RWPE2 (cell line): Measurements from ENCODE around the gene PGA5.
"Not testable (repeated sequence)": the region's sequence is repeated elsewhere in the genome, so short reads cannot be mapped to it uniquely, and the experiment has no call there.

Experiments used
- ATAC-seq: fragments of 200-7000 bp; cut with Tn5 transposase; 3 replicates; pipeline ENCODE4 v1.9.1; 2021; ENCODE audit warnings: low read depth
- DNase-seq: peaks from one replicate; pipeline ENCODE4 v3.0.0-alpha.2; 2020; ENCODE audit warnings: low spot score
- H3K27ac ChIP-seq: fragments of 450-650 bp; 2 replicates; pipeline ENCODE4 v1.5.1; 2017; ENCODE audit warnings: mild to moderate bottlenecking; ENCODE audit not compliant: poor library complexity, severe bottlenecking
- H3K27me3 ChIP-seq: fragments of 250-450 bp; sonication (Bioruptor Pico); 2 replicates; pipeline ENCODE4 v1.5.1; 2021; ENCODE audit warnings: mild to moderate bottlenecking, moderate library complexity; ENCODE audit not compliant: insufficient read depth, poor library complexity, severe bottlenecking
- H3K36me3 ChIP-seq: fragments of 250-450 bp; sonication (Bioruptor Pico); 2 replicates; pipeline ENCODE4 v1.5.1; 2020; ENCODE audit warnings: low read depth, mild to moderate bottlenecking, moderate library complexity
- H3K4me1 ChIP-seq: fragments of 250-450 bp; sonication (Bioruptor Pico); 2 replicates; pipeline ENCODE4 v1.5.1; 2021; ENCODE audit warnings: mild to moderate bottlenecking, moderate library complexity; ENCODE audit not compliant: insufficient read depth, poor library complexity, severe bottlenecking
- H3K4me3 ChIP-seq: fragments of 250-450 bp; sonication (Bioruptor Pico); 2 replicates; pipeline ENCODE4 v1.5.1; 2021; ENCODE audit warnings: mild to moderate bottlenecking, moderate library complexity; ENCODE audit not compliant: severe bottlenecking
- H3K9me3 ChIP-seq: fragments of 250-450 bp; sonication (Bioruptor Pico); 2 replicates; pipeline ENCODE4 v1.5.1; 2021; ENCODE audit warnings: mild to moderate bottlenecking, moderate library complexity; ENCODE audit not compliant: severe bottlenecking
- CTCF ChIP-seq: fragments of 450-650 bp; IDR thresholded peaks from one replicate; pipeline ENCODE4 v1.5.1; 2017; ENCODE audit warnings: mild to moderate bottlenecking, moderate library complexity; ENCODE audit not compliant: poor library complexity, severe bottlenecking

PGA5 gene

GRCh38 chr11:61240875-61241274 is at the start of gene PGA5:
Gene PGA5, plus strand, starts transcription at chr11:61241175. Its CDS starts 52 bp downstream, at chr11:61241227.
- not testable (repeated sequence) for H3K9me3 ChIP-seq, H3K4me1 ChIP-seq, ATAC-seq, H3K27me3 ChIP-seq, H3K4me3 ChIP-seq, H3K36me3 ChIP-seq, H3K27ac ChIP-seq, DNase-seq

GRCh38 chr11:61193596-61193995 is 47.4 kb upstream of the PGA5 start:
- ATAC-seq (no peak), DNase-seq (no peak)
- Histone ChIP-seq H3K36me3 (no peaks in the 10 kb centered on the region), H3K4me3 (no peak overlapping the region), H3K4me1 (no peaks in the 10 kb centered on the region), H3K9me3 (no peaks in the 10 kb centered on the region), H3K27me3 (no peaks in the 10 kb centered on the region), H3K27ac (no peak overlapping the region)
- TF ChIP-seq CTCF, result no peak

GRCh38 chr11:61194169-61194671 is 46.8 kb upstream of the PGA5 start:
- Histone ChIP-seq H3K4me3 (no peak overlapping the region), H3K9me3 (no peaks in the 10 kb centered on the region), H3K36me3 (no peaks in the 10 kb centered on the region), H3K4me1 (no peaks in the 10 kb centered on the region), H3K27me3 (no peaks in the 10 kb centered on the region), H3K27ac (no peak overlapping the region)
- no peak for TF ChIP-seq CTCF
- ATAC-seq, result no peak
- no peak for DNase-seq

GRCh38 chr11:61194981-61195695 is 45.8 kb upstream of the PGA5 start:
- H3K27me3 ChIP-seq, result no peaks in the 10 kb centered on the region
- no peak for ATAC-seq
- no peaks in the 10 kb centered on the region for H3K4me1 ChIP-seq
- H3K27ac ChIP-seq, result no peak overlapping the region
- TF ChIP-seq CTCF, result no peak
- no peaks in the 10 kb centered on the region for H3K9me3 ChIP-seq
- DNase-seq, result no peak
- H3K36me3 ChIP-seq, result no peaks in the 10 kb centered on the region
- no peak overlapping the region for H3K4me3 ChIP-seq

- H3K36me3 ChIP-seq, result no peaks in the 10 kb centered on the region
- no peaks in the 10 kb centered on the region for H3K4me1 ChIP-seq
- no peaks in the 10 kb centered on the region for H3K9me3 ChIP-seq
- DNase-seq (no peak), ATAC-seq (no peak)
- H3K4me3 ChIP-seq, result no peak overlapping the region
- no peak for TF ChIP-seq CTCF
- H3K27me3 ChIP-seq, result no peaks in the 10 kb centered on the region
- no peak overlapping the region for H3K27ac ChIP-seq
Measured at GRCh38 chr11:61195719-61196118, 45.3 kb upstream of the PGA5 start.
